Smooth muscle cell (in vitro differentiated cells): ENCODE data around the gene IL17RA. TPM values are rescaled to one million over a fixed set of nuclear protein-coding genes. Genes with fewer than 3 reads are reported as not detected.
"Not testable (repeated sequence)": the region's sequence is repeated elsewhere in the genome, so short reads cannot be mapped to it uniquely, and the experiment has no call there.

Experiments
- DNase-seq: peaks from one replicate; lab custom pipeline; 2025; ENCODE audit not compliant: unreplicated experiment; lab: John Stamatoyannopoulos, UW
- H2AFZ ChIP-seq: fragments of 200-600 bp; sonication (generic); 2 replicates; pipeline ENCODE4 v1.6.0; 2016; ENCODE audit warnings: antibody characterized with exemption, low read depth, mild to moderate bottlenecking
- H3F3A ChIP-seq: fragments of 200-600 bp; sonication (generic); 2 replicates; pipeline ENCODE4 v1.6.0; 2017; ENCODE audit warnings: antibody characterized with exemption, low read depth
- H3K27ac ChIP-seq: fragments of 200-600 bp; sonication (generic); 2 replicates; pipeline ENCODE4 v1.5.1; 2016; ENCODE audit warnings: low read depth, mild to moderate bottlenecking
- H3K27me3 ChIP-seq: fragments of 200-600 bp; sonication (generic); 2 replicates; pipeline ENCODE4 v1.6.1; 2016; ENCODE audit warnings: low read depth, mild to moderate bottlenecking
- H3K36me3 ChIP-seq: fragments of 200-600 bp; sonication (generic); 2 replicates; pipeline ENCODE4 v1.5.1; 2016; ENCODE audit warnings: low read depth
- H3K4me1 ChIP-seq: fragments of 200-600 bp; sonication (generic); 2 replicates; pipeline ENCODE4 v1.5.1; 2016; ENCODE audit warnings: low read depth
- H3K4me2 ChIP-seq: fragments of 200-600 bp; sonication (generic); 2 replicates; pipeline ENCODE4 v1.6.0; 2016; ENCODE audit warnings: mild to moderate bottlenecking
- H3K4me3 ChIP-seq: fragments of 200-600 bp; sonication (generic); 2 replicates; pipeline ENCODE4 v1.5.1; 2016; ENCODE audit warnings: mild to moderate bottlenecking
- H3K79me2 ChIP-seq: fragments of 200-600 bp; sonication (generic); 2 replicates; pipeline ENCODE4 v1.6.0; 2016; ENCODE audit warnings: low read depth, mild to moderate bottlenecking
- H3K9ac ChIP-seq: fragments of 200-600 bp; sonication (generic); 2 replicates; pipeline ENCODE4 v1.6.0; 2016; ENCODE audit warnings: low read depth
- H3K9me3 ChIP-seq: fragments of 200-600 bp; sonication (generic); replicated peaks from 2 replicates; pipeline ENCODE4 v1.5.1; 2016; ENCODE audit warnings: low read depth
- H4K20me1 ChIP-seq: fragments of 200-600 bp; sonication (generic); 2 replicates; pipeline ENCODE4 v1.6.0; 2016; ENCODE audit warnings: low read depth
- CTCF ChIP-seq: fragments of 200-600 bp; sonication (generic); IDR thresholded peaks from 2 replicates; pipeline ENCODE4 v1.5.1; 2017; ENCODE audit warnings: borderline replicate concordance, mild to moderate bottlenecking, antibody characterized with exemption; ENCODE audit not compliant: insufficient read depth, poor library complexity, severe bottlenecking
- WGBS: methylation state at CpG from one replicate; pipeline ENCODE4 v1.1.7; 2016; ENCODE audit warnings: low lambda C conversion rate; 5-methylcytosine and 5-hydroxymethylcytosine counted together
- polyA plus RNA-seq: library from polyadenylated mRNA; unstranded; fragments of >200 nt; fragmentation: Nextera tagmentation; extraction: Ambion mirVana; gene quantifications from 2 replicates; pipeline ENCODE4 v1.2.1, GENCODE V29; 2016
- total RNA-seq: library from RNA; depleted of rRNA; stranded (reverse); fragments of >200 nt; gene quantifications from 2 replicates; pipeline ENCODE4 v1.2.3, GENCODE V29; 2014

Gene IL17RA
- total RNA-seq (3.4 and 6.4 TPM in 2 replicates), polyA plus RNA-seq (7.5 and 8.5 TPM in 2 replicates)

GRCh38 chr22:17084554-17085276, at the start of gene IL17RA:
IL17RA (plus strand) TSS chr22:17085000; CDS start chr22:17085092, 92 bp downstream.
- H3K9ac ChIP-seq = peak within 1 kb of the TSS; percentile 71
- WGBS = 2% methylated on average over 54 of the region's 68 CpGs
- H3K27ac ChIP-seq = no peak within 1 kb of the TSS

GRCh38 chr22:17035246-17035645, 49.6 kb upstream of the IL17RA start:
- Histone ChIP-seq H3K4me3 (no peak overlapping the region), H3K27ac (no peak overlapping the region), H3K9ac (no peak overlapping the region), H3K36me3 (no peaks in the 10 kb centered on the region), H4K20me1 (no peaks in the 10 kb centered on the region), H3K4me2 (no peak overlapping the region), H3F3A (no peaks in the 10 kb centered on the region), H3K9me3 (no peaks in the 10 kb centered on the region), H3K27me3 (no peaks in the 10 kb centered on the region), H3K4me1 (no peaks in the 10 kb centered on the region), H2AFZ (no peak overlapping the region), H3K79me2 (no peaks in the 10 kb centered on the region)
- 87% methylated on average over 4 of the region's 4 CpGs for WGBS
- no peak for DNase-seq
- no peak for TF ChIP-seq CTCF

More at GRCh38 chr22:17084554-17085276, at the start of gene IL17RA:
- no peak for TF ChIP-seq CTCF
- peak; percentile 46 for DNase-seq
- Histone ChIP-seq H4K20me1 (peaks cover 37% of the 10 kb centered on the region), H3K4me1 (no peaks in the 10 kb centered on the region), H3K79me2 (no peaks in the 10 kb centered on the region), H3F3A (no peaks in the 10 kb centered on the region), H3K27me3 (no peaks in the 10 kb centered on the region), H3K9me3 (no peaks in the 10 kb centered on the region), H3K4me3 (peak within 1 kb of the TSS; percentile 96), H2AFZ (peak within 1 kb of the TSS; percentile 98), H3K4me2 (peak within 1 kb of the TSS; percentile 97), H3K36me3 (no peaks in the 10 kb centered on the region)

- H3K4me2 ChIP-seq, DNase-seq, H3K4me3 ChIP-seq, H3K27me3 ChIP-seq, H4K20me1 ChIP-seq, H3K36me3 ChIP-seq, H3F3A ChIP-seq, H3K79me2 ChIP-seq, H3K9me3 ChIP-seq, H2AFZ ChIP-seq, H3K4me1 ChIP-seq, H3K27ac ChIP-seq, H3K9ac ChIP-seq: not testable (repeated sequence)
- WGBS = 91% methylated on average over 54 of the region's 56 CpGs
Observed at GRCh38 chr22:17035976-17036841, 48.6 kb upstream of the IL17RA start.

- H3K4me1 ChIP-seq, H3K36me3 ChIP-seq, H3K27ac ChIP-seq, H3K9ac ChIP-seq, H3K4me3 ChIP-seq, H4K20me1 ChIP-seq, DNase-seq, H3K9me3 ChIP-seq, H3K27me3 ChIP-seq, H2AFZ ChIP-seq, H3F3A ChIP-seq, H3K79me2 ChIP-seq, H3K4me2 ChIP-seq: not testable (repeated sequence)
- 86% methylated on average over 29 of the region's 56 CpGs for WGBS
Observed at GRCh38 chr22:17036842-17037711, 47.7 kb upstream of the IL17RA start.
